IMR-90 (cell line): ENCODE data around the gene SEMA3G. TPM values are rescaled to one million over a fixed set of nuclear protein-coding genes. Genes with fewer than 3 reads are reported as not detected.

Experiments
- ATAC-seq: fragments of 200-7000 bp; cut with Tn5 transposase; 2 replicates; pipeline ENCODE4 v1.9.1; 2020; ENCODE audit warnings: low read depth, mild to moderate bottlenecking, moderate library complexity
- BruUV-seq: library from RNA; stranded (reverse); fragments of 400-500 nt; replicated peaks from 2 replicates; lab custom pipeline; 2021; lab: Mats Ljungman, UMichigan
- CTCF ChIA-PET: fragments of 300-600 bp; formaldehyde crosslinking; extraction: SDS; loops from one replicate; lab custom pipeline; 2021; ENCODE audit warnings: antibody characterized with exemption; lab: Yijun Ruan, JAX
- POLR2A ChIA-PET: fragments of 300-600 bp; sonication (Branson Sonifier 250); formaldehyde crosslinking; loops from one replicate; lab custom pipeline; 2022; ENCODE audit warnings: antibody characterized with exemption; ENCODE audit not compliant: unreplicated experiment; lab: Charles Lee
- DNase-seq: peaks from one replicate; pipeline ENCODE4 v3.0.0; 2013
- H2AFZ ChIP-seq: replicated peaks from 2 replicates; pipeline ENCODE3; 2013; ENCODE audit warnings: low read length, mild to moderate bottlenecking; ENCODE audit not compliant: poor library complexity
- H2AK5ac ChIP-seq: 2 replicates; pipeline ENCODE4 v1.6.1; 2013; ENCODE audit warnings: low read depth, low read length, inconsistent platforms
- H2AK9ac ChIP-seq: replicated peaks from 2 replicates; pipeline ENCODE3; 2013; ENCODE audit warnings: mild to moderate bottlenecking, low read depth, low read length, moderate library complexity; ENCODE audit not compliant: poor library complexity
- H2BK120ac ChIP-seq: 2 replicates; pipeline ENCODE4 v1.6.1; 2013; ENCODE audit warnings: low read depth, low read length, inconsistent platforms
- H2BK15ac ChIP-seq: 3 replicates; pipeline ENCODE4 v1.6.1; 2013; ENCODE audit warnings: low read depth, low read length, inconsistent platforms
- H2BK20ac ChIP-seq: 2 replicates; pipeline ENCODE4 v1.6.1; 2013; ENCODE audit warnings: low read depth, mild to moderate bottlenecking, inconsistent platforms, low read length, moderate library complexity
- H2BK5ac ChIP-seq: 2 replicates; pipeline ENCODE4 v1.6.1; 2013; ENCODE audit warnings: mild to moderate bottlenecking, low read depth, low read length, inconsistent platforms; ENCODE audit not compliant: poor library complexity, severe bottlenecking
- H3K14ac ChIP-seq: replicated peaks from 2 replicates; pipeline ENCODE4 v1.6.1; 2013; ENCODE audit warnings: low read depth, low read length, inconsistent platforms
- H3K18ac ChIP-seq: 2 replicates; pipeline ENCODE4 v1.6.1; 2013; ENCODE audit warnings: low read depth, low read length, control low read depth
- H3K23ac ChIP-seq: 2 replicates; pipeline ENCODE4 v1.6.1; 2013; ENCODE audit warnings: low read depth, low read length, inconsistent platforms
- H3K27ac ChIP-seq: 2 replicates; pipeline ENCODE4 v1.5.1; 2013; ENCODE audit warnings: mild to moderate bottlenecking, control low read depth, low read length; ENCODE audit not compliant: insufficient read depth
- H3K27me3 ChIP-seq: 2 replicates; pipeline ENCODE4 v1.6.1; 2013; ENCODE audit warnings: low read length; ENCODE audit not compliant: control insufficient read depth, insufficient read depth
- H3K36me3 ChIP-seq: 2 replicates; pipeline ENCODE4 v1.6.1; 2013; ENCODE audit warnings: low read length, mixed read lengths; ENCODE audit not compliant: control insufficient read depth, insufficient read depth
- H3K4ac ChIP-seq: 2 replicates; pipeline ENCODE4 v1.6.1; 2013; ENCODE audit warnings: low read depth, low read length, inconsistent platforms
- H3K4me1 ChIP-seq: 2 replicates; pipeline ENCODE4 v1.6.1; 2013; ENCODE audit warnings: low read length, mixed read lengths; ENCODE audit not compliant: control insufficient read depth, insufficient read depth
- H3K4me2 ChIP-seq: 2 replicates; pipeline ENCODE4 v1.6.1; 2013; ENCODE audit warnings: low read depth, mild to moderate bottlenecking, control low read depth, low read length, moderate library complexity
- H3K4me3 ChIP-seq: 2 replicates; pipeline ENCODE4 v1.5.1; 2013; ENCODE audit warnings: low read depth, mild to moderate bottlenecking, control low read depth, low read length, moderate library complexity; ENCODE audit not compliant: insufficient read depth
- H3K56ac ChIP-seq: 2 replicates; pipeline ENCODE4 v1.6.1; 2013; ENCODE audit warnings: low read length, inconsistent platforms; ENCODE audit not compliant: insufficient read depth; ENCODE audit errors: extremely low read depth
- H3K79me1 ChIP-seq, 2 experiments: 2 replicates each; pipeline ENCODE4 v1.6.1; 2013; ENCODE audit warnings: low read length in 2 of 2, inconsistent platforms in 1 of 2, low read depth in 1 of 2
- H3K9ac ChIP-seq: 2 replicates; pipeline ENCODE4 v1.6.1; 2013; ENCODE audit warnings: low read depth, low read length, control low read depth
- H3K9me1 ChIP-seq: 2 replicates; pipeline ENCODE4 v1.6.1; 2013; ENCODE audit warnings: low read length, inconsistent platforms; ENCODE audit not compliant: insufficient read depth
- H3K9me3 ChIP-seq: 2 replicates; pipeline ENCODE4 v1.6.1; 2013; ENCODE audit warnings: low read length; ENCODE audit not compliant: control insufficient read depth, insufficient read depth
- H4K20me1 ChIP-seq: 2 replicates; pipeline ENCODE4 v1.6.1; 2013; ENCODE audit warnings: low read length, inconsistent platforms; ENCODE audit not compliant: insufficient read depth
- H4K5ac ChIP-seq: 2 replicates; pipeline ENCODE4 v1.6.1; 2013; ENCODE audit warnings: mild to moderate bottlenecking, low read depth, low read length, control low read depth
- H4K8ac ChIP-seq, 2 experiments: 2 replicates each; pipeline ENCODE4 v1.6.1; 2013; ENCODE audit warnings: low read depth in 2 of 2, low read length in 2 of 2, control low read depth in 1 of 2, inconsistent platforms in 1 of 2
- H4K91ac ChIP-seq: 2 replicates; pipeline ENCODE4 v1.6.1; 2013; ENCODE audit warnings: low read depth, low read length, inconsistent platforms; ENCODE audit not compliant: insufficient read depth
- BHLHE40 ChIP-seq: fragments of 150-350 bp; IDR thresholded peaks from 2 replicates; pipeline ENCODE4 v1.6.1; 2016; ENCODE audit warnings: mild to moderate bottlenecking, low read depth, low read length
- CEBPB ChIP-seq: IDR thresholded peaks from 2 replicates; pipeline ENCODE4 v1.6.1; 2012; ENCODE audit warnings: low read depth, low read length, improper control_type of control experiment
- CHD1 ChIP-seq: IDR thresholded peaks from 2 replicates; pipeline ENCODE4 v1.6.1; 2012; ENCODE audit warnings: low read depth, low read length, improper control_type of control experiment
- CTCF ChIP-seq: conservative IDR thresholded peaks from 2 replicates; pipeline ENCODE4 v1.5.1; 2012; ENCODE audit warnings: mild to moderate bottlenecking, low read depth, low read length, improper control_type of control experiment
- ELK1 ChIP-seq: fragments of 150-350 bp; IDR thresholded peaks from 2 replicates; pipeline ENCODE4 v1.6.1; 2016; ENCODE audit warnings: low read depth, mild to moderate bottlenecking, low read length, moderate library complexity, borderline replicate concordance
- FOS ChIP-seq: fragments of 150-350 bp; IDR thresholded peaks from 2 replicates; pipeline ENCODE4 v1.6.1; 2016; ENCODE audit warnings: low read depth, low read length
- MAFK ChIP-seq: IDR thresholded peaks from 2 replicates; pipeline ENCODE4 v1.6.1; 2012; ENCODE audit warnings: low read depth, low read length, improper control_type of control experiment
- MAZ ChIP-seq: IDR thresholded peaks from 2 replicates; pipeline ENCODE4 v1.6.1; 2012; ENCODE audit warnings: low read depth, mild to moderate bottlenecking, low read length, improper control_type of control experiment, moderate library complexity, borderline replicate concordance
- MXI1 ChIP-seq: IDR thresholded peaks from 2 replicates; pipeline ENCODE4 v1.6.1; 2012; ENCODE audit warnings: low read depth, mild to moderate bottlenecking, low read length, moderate library complexity, borderline replicate concordance
- NFE2L2 ChIP-seq: fragments of 150-350 bp; IDR thresholded peaks from 2 replicates; pipeline ENCODE4 v1.6.1; 2016; ENCODE audit warnings: low read depth, mild to moderate bottlenecking, low read length
- POLR2A ChIP-seq: IDR thresholded peaks from 2 replicates; pipeline ENCODE4 v1.6.1; 2012; ENCODE audit warnings: mild to moderate bottlenecking, low read depth, low read length
- RAD21 ChIP-seq: IDR thresholded peaks from 2 replicates; pipeline ENCODE4 v1.6.1; 2012; ENCODE audit warnings: low read length, improper control_type of control experiment
- RCOR1 ChIP-seq: IDR thresholded peaks from 2 replicates; pipeline ENCODE4 v1.6.1; 2012; ENCODE audit warnings: mild to moderate bottlenecking, low read length, improper control_type of control experiment; ENCODE audit not compliant: insufficient replicate concordance
- RFX5 ChIP-seq: IDR thresholded peaks from 2 replicates; pipeline ENCODE4 v1.8.0; 2012; ENCODE audit warnings: low read depth, mild to moderate bottlenecking, low read length, moderate library complexity
- SMC3 ChIP-seq: fragments of 150-350 bp; IDR thresholded peaks from 2 replicates; pipeline ENCODE4 v1.6.1; 2016; ENCODE audit warnings: low read depth, mild to moderate bottlenecking, antibody characterized with exemption, low read length, moderate library complexity
- USF2 ChIP-seq: fragments of 150-350 bp; IDR thresholded peaks from 2 replicates; pipeline ENCODE4 v1.6.1; 2017; ENCODE audit warnings: mild to moderate bottlenecking, antibody characterized with exemption, low read length, low read depth
- WGBS, 2 experiments: methylation state at CpG; one replicate each; pipeline versions ENCODE4 v1.1.5 to v1.1.7; 2013; ENCODE audit warnings: missing lambda C conversion rate in 2 of 2; ENCODE audit not compliant: insufficient read length in 1 of 2; ENCODE audit errors: extremely low coverage in 2 of 2; 5-methylcytosine and 5-hydroxymethylcytosine counted together
- dilution Hi-C: fragments of 300-500 bp; cut with HindIII; formaldehyde crosslinking; loops from one replicate; pipeline ENCODE4 v1.14.3; 2018; ENCODE audit warnings: low sequenced_read_pairs; ENCODE audit not compliant: unreplicated experiment
- in situ Hi-C: fragments of 300-500 bp; cut with MboI; formaldehyde crosslinking; loops from 3 replicates; pipeline ENCODE4 v1.14.3; 2019; ENCODE audit warnings: low sequenced_read_pairs, inconsistent platforms, mixed read lengths
- intact Hi-C: fragments of 100-400 bp; cut with micrococcal nuclease; formaldehyde crosslinking; loops from 2 replicates; pipeline ENCODE4 v1.10.0; 2022
- polyA plus RNA-seq, 3 experiments: library from polyadenylated mRNA; depleted of rRNA; stranded (reverse); fragments of >200 nt; gene quantifications; 2 replicates each; pipeline ENCODE4 v1.2.3, GENCODE V29; 2012; ENCODE audit warnings: low replicate concordance in 1 of 3
- total RNA-seq: library from RNA; depleted of rRNA; stranded (reverse); fragments of >200 nt; gene quantifications from 2 replicates; pipeline ENCODE4 v1.2.3, GENCODE V29; 2012

SEMA3G gene
- total and polyA plus RNA-seq, 2 of the 4 experiments (the other 2 are of a cell fraction), result 0.07 TPM; not detected in 1

GRCh38 chr3:52388348-52388821 is 56.5 kb downstream of the SEMA3G start:
- dilution Hi-C loops (no loop called here), in situ Hi-C loops (no loop called here), intact Hi-C loops (loop anchor here (5.0 kb wide), 1 partner anchor 96 kb away; no protein-coding TSS in a partner anchor)
- Histone ChIP-seq H2BK5ac (no peak overlapping the region), H2AK5ac (no peak overlapping the region), H2AFZ (no peak overlapping the region), H3K27me3 (peaks cover 3% of the 10 kb centered on the region), H3K9me3 (no peaks in the 10 kb centered on the region), H4K8ac (no peak overlapping the region), H3K4me3 (no peak overlapping the region), H3K9me1 (no peaks in the 10 kb centered on the region), H3K56ac (no peak overlapping the region), H2BK20ac (no peak overlapping the region), H3K14ac (no peak overlapping the region), H3K79me1 (no peaks in the 10 kb centered on the region), H3K36me3 (peaks cover 1% of the 10 kb centered on the region; the same call in 1 of the 2 replicates), H2BK15ac (no peak overlapping the region), H3K4me2 (no peak overlapping the region), H2BK120ac (no peak overlapping the region), H3K18ac (no peak overlapping the region), H3K23ac (no peak overlapping the region), H4K20me1 (no peaks in the 10 kb centered on the region; the same call in 1 of the 2 replicates), H3K4ac (no peak overlapping the region), H2AK9ac (no peak overlapping the region), H4K91ac (no peak overlapping the region), H3K9ac (no peak overlapping the region), H3K4me1 (no peaks in the 10 kb centered on the region), H4K5ac (no peak overlapping the region), H3K27ac (no peak overlapping the region)
- POLR2A ChIA-PET, result no interaction called here
- DNase-seq, result no peak
- no peak for TF ChIP-seq NFE2L2
- TF ChIP-seq USF2, result no peak
- no peak for TF ChIP-seq RAD21
- no peak for TF ChIP-seq POLR2A
- TF ChIP-seq MXI1, result no peak
- no peak for TF ChIP-seq CEBPB
- TF ChIP-seq BHLHE40, result no peak
- no peak for TF ChIP-seq ELK1
- no peak for TF ChIP-seq RFX5
- TF ChIP-seq CTCF, result no peak
- TF ChIP-seq SMC3, result no peak
- no peak for TF ChIP-seq MAZ
- no peak for TF ChIP-seq CHD1
- no peak for TF ChIP-seq FOS
- no peak for TF ChIP-seq RCOR1
- TF ChIP-seq MAFK, result no peak
- CTCF ChIA-PET, result no interaction called here
- no peak for ATAC-seq
- no TSS peak for BruUV-seq
- WGBS, 2 experiments, result 54% methylated on average over 6 of the region's 18 CpGs; no CpG with 5 or more reads in 1 of the 2 experiments
